Stimulated activated CD8-positive, alpha-beta memory T cell treated with anti-CD3 and anti-CD28 coated beads, Interleukin-4, amount 100 ng/mL, for 1 hour (primary cell): ENCODE measurements around the gene USP6.
"Not testable (repeated sequence)": the region's sequence is repeated elsewhere in the genome, so short reads cannot be mapped to it uniquely, and the experiment has no call there.

Experiments
- DNase-seq, 2 donors: peaks; one replicate each; pipeline ENCODE4 v3.0.0-alpha.2; 2020; ENCODE audit warnings: low read depth in 2 of 2, low spot score in 1 of 2

The USP6 gene

GRCh38 chr17:5184288-5184687 is 68.5 kb downstream of the USP6 start:
- DNase-seq = peak in 1 of 2 donors; percentile 6

- peak; percentile 94 for DNase-seq
Observed at GRCh38 chr17:5191541-5192417, 75.9 kb downstream of the USP6 start, which contains the start of gene ZNF594. TSS of gene ZNF594 (minus strand) at chr17:5191868. CDS start at chr17:5184256, 7,612 bp downstream.

GRCh38 chr17:5194346-5194745 is 78.5 kb downstream of the USP6 start:
- DNase-seq = no peak

- DNase-seq = no peak
Observed at GRCh38 chr17:5198472-5198871, 82.6 kb downstream of the USP6 start.

- no peak for DNase-seq
Observed at GRCh38 chr17:5200360-5200759, 84.5 kb downstream of the USP6 start.

- DNase-seq = no peak
Observed at GRCh38 chr17:5201011-5201410, 85.2 kb downstream of the USP6 start.

GRCh38 chr17:5203178-5203907 is 87.5 kb downstream of the USP6 start:
- DNase-seq = no peak

- no peak for DNase-seq
Observed at GRCh38 chr17:5203908-5204294, 88.1 kb downstream of the USP6 start.

- DNase-seq = no peak
Observed at GRCh38 chr17:5209396-5209795, 93.6 kb downstream of the USP6 start.

GRCh38 chr17:5210091-5210490 is 94.3 kb downstream of the USP6 start:
- no peak for DNase-seq

- no peak for DNase-seq
Observed at GRCh38 chr17:5210614-5211252, 94.9 kb downstream of the USP6 start.

- no peak for DNase-seq
Observed at GRCh38 chr17:5211458-5211857, 95.6 kb downstream of the USP6 start.

- not testable (repeated sequence) for DNase-seq
Observed at GRCh38 chr17:5217562-5217961, 101.7 kb downstream of the USP6 start.

- DNase-seq = no peak
Observed at GRCh38 chr17:5219536-5219935, 103.7 kb downstream of the USP6 start.

- DNase-seq = no peak
Observed at GRCh38 chr17:5220074-5220473, 104.2 kb downstream of the USP6 start.

- not testable (repeated sequence) for DNase-seq
Observed at GRCh38 chr17:5221912-5222311, 106.1 kb downstream of the USP6 start.
